ENCODE data around the gene HMGCL. TPM values are rescaled to one million over a fixed set of nuclear protein-coding genes. Genes with fewer than 3 reads are reported as not detected.
A peak's percentile ranks its signal among the peaks of the same experiment; 100 is the strongest.
"Not testable (repeated sequence)": the region's sequence is repeated elsewhere in the genome, so short reads cannot be mapped to it uniquely, and the experiment has no call there.

The HMGCL gene
- total RNA-seq, 1 donor from 2014 or later: 25.3 TPM

DNA sequence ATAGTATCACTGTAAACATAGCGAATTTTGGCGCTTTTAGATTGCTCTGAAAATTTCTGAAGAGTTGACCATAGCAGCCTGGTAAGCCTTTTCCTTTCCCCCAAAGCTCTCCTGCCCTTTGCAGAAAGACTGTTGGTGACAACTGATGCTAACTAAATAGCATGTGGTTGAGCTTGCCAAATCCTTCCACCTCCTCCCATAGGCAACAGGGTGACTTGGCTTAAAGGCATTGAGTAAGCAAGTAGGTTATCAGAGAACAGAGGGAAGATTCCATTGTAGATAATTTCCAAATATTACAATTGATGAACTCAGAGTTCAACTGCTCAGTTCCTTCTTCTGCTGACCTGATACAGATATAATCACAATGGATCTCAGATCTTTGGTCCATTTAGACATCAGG, 19.9 kb upstream of the HMGCL start:
- DNase-seq (ENCODE audit: extremely low spot score in 2 of 2): no peak

DNA sequence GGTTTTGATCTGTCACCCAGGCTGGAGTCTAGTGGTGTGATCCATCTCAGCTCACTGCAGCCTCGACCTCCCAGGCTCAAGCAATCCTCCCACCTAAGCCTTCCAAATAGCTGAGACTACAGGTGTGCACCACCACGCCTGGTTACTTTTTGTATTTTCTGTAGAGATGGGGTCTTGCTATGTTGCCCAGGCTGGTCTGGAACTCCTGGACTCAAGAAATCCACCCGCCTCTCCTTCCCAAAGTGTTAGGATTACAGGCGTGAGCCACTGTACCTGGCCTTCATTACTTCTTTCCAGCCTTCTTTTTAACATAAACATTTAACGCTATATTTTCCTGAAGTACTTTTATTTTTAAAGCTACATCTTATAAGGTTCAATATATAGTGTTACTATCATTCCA, 18.4 kb upstream of the HMGCL start:
- Histone ChIP-seq H3K36me3 (peaks cover 0 to 34% of the 10 kb centered on the region in 2 donors), H3K9me3 (no peaks in the 10 kb centered on the region), H3K4me3 (no peak overlapping the region), H3K4me1 (no peaks in the 10 kb centered on the region), H3K27me3 (no peaks in the 10 kb centered on the region), H3K27ac (no peak overlapping the region)
- DNase-seq (ENCODE audit: extremely low spot score in 2 of 2): no peak
- TF ChIP-seq POLR2A (IDR thresholded peaks at IDR 0.05) (no peak), POLR2AphosphoS5 (IDR thresholded peaks at IDR 0.05; ENCODE audit: insufficient read depth in 1 of 2, low read depth in 1 of 2) (no peak)
- TF ChIP-seq, protein P1, sequence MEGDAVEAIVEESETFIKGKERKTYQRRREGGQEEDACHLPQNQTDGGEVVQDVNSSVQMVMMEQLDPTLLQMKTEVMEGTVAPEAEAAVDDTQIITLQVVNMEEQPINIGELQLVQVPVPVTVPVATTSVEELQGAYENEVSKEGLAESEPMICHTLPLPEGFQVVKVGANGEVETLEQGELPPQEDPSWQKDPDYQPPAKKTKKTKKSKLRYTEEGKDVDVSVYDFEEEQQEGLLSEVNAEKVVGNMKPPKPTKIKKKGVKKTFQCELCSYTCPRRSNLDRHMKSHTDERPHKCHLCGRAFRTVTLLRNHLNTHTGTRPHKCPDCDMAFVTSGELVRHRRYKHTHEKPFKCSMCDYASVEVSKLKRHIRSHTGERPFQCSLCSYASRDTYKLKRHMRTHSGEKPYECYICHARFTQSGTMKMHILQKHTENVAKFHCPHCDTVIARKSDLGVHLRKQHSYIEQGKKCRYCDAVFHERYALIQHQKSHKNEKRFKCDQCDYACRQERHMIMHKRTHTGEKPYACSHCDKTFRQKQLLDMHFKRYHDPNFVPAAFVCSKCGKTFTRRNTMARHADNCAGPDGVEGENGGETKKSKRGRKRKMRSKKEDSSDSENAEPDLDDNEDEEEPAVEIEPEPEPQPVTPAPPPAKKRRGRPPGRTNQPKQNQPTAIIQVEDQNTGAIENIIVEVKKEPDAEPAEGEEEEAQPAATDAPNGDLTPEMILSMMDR (IDR thresholded peaks at IDR 0.05): no peak
- intact Hi-C loops (cut with DNase I): no loop called here

More for the DNA sequence above, 19.9 kb upstream of the HMGCL start:
- no peaks in the 10 kb centered on the region for H3K9me3 ChIP-seq
- no peaks in the 10 kb centered on the region for H3K4me1 ChIP-seq
- H3K27ac ChIP-seq: no peak overlapping the region
- TF ChIP-seq POLR2AphosphoS5 (IDR thresholded peaks at IDR 0.05; ENCODE audit: insufficient read depth in 1 of 2, low read depth in 1 of 2) (no peak), POLR2A (IDR thresholded peaks at IDR 0.05) (no peak)
- TF ChIP-seq, protein P1 (IDR thresholded peaks at IDR 0.05): no peak
- intact Hi-C loops (cut with DNase I): no loop called here
- H3K36me3 ChIP-seq: peaks cover 0 to 37% of the 10 kb centered on the region in 2 donors
- no peak overlapping the region for H3K4me3 ChIP-seq
- no peaks in the 10 kb centered on the region for H3K27me3 ChIP-seq

DNA sequence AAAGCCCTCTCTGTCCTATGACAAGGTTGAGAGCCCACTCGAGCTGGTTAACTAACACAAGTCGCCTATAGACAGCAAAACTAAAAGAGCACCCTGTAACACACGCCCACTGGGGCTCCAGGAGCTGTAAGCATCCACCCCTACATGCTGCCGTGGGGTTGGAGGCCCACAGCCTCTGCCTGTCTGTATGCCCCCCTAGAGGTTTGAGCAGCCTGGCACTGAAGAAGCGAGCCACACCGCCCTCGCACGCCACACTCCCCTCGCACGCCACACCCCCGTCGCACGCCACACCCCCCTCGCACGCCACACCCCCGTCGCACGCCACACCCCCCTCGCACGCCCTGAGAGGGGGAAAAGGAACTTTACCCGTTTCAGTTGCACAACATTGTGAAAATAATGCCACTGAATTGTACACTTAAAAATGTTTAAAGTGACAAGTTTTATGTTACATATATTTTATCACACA, 13.2 kb upstream of the HMGCL start:
- Histone ChIP-seq H3K9me3 (no peaks in the 10 kb centered on the region), H3K4me1 (peaks cover 8% of the 10 kb centered on the region), H3K27me3 (no peaks in the 10 kb centered on the region), H3K27ac (peak overlapping the region; percentile 11), H3K4me3 (peak overlapping the region; percentile 36 to 45), H3K36me3 (no peaks in the 10 kb centered on the region)
- intact Hi-C loops (cut with DNase I): no loop called here
- DNase-seq (ENCODE audit: extremely low spot score in 2 of 2): no peak
- peak in 1 of 2 donors; percentile 37 for TF ChIP-seq POLR2AphosphoS5 (IDR thresholded peaks at IDR 0.05; ENCODE audit: insufficient read depth in 1 of 2, low read depth in 1 of 2)
- TF ChIP-seq, protein P1 (IDR thresholded peaks at IDR 0.05): no peak
- no peak for TF ChIP-seq POLR2A (IDR thresholded peaks at IDR 0.05)

DNA sequence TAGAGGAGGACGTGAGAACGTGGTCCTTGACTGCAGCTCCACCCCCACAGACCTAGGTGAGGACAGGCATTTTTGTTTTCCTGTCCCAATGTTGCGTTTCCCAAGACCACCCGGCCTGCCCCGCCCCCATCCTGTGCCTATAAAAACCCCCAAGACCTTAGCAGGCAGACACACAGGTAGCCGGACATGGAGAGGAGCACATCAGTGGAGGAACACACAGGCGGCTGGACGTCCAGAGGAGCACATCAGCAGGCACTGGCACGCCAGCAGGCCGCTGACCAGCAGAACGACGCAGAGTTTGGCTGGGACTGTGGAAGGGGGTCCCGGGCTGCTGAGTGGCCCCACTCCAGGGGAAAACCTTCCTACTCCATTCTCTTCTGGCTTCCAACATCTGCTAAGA, 12.7 kb upstream of the HMGCL start:
- Histone ChIP-seq H3K4me3 (peak overlapping the region; percentile 36 to 45), H3K9me3 (no peaks in the 10 kb centered on the region), H3K27ac (peak overlapping the region; percentile 11), H3K36me3 (no peaks in the 10 kb centered on the region), H3K27me3 (no peaks in the 10 kb centered on the region), H3K4me1 (peaks cover 8% of the 10 kb centered on the region)
- TF ChIP-seq POLR2AphosphoS5 (IDR thresholded peaks at IDR 0.05; ENCODE audit: insufficient read depth in 1 of 2, low read depth in 1 of 2) (no peak), POLR2A (IDR thresholded peaks at IDR 0.05) (no peak)
- TF ChIP-seq, protein P1 (IDR thresholded peaks at IDR 0.05): no peak
- intact Hi-C loops (cut with DNase I): no loop called here
- no peak for DNase-seq (ENCODE audit: extremely low spot score in 2 of 2)

DNA sequence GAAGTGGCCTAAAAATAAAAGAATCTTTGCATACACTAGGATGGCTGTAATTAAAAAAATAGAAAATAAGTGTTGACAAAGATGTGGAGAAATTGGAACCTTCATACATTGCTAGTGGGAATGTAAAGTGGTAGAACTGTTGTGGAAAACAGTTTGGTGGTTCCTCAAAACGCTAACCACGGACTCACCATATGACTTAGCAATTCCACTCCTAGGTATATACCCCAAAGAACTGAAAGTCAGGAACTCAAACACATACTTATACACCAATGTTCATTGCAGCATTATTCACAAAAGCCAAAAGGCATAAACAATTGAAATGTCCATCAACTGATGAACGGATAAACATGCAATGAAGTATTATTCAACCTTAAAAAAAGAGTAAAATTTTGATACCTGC, 10.8 kb upstream of the HMGCL start:
- no peak overlapping the region for H3K27ac ChIP-seq
- H3K9me3 ChIP-seq: no peaks in the 10 kb centered on the region
- no peak overlapping the region for H3K4me3 ChIP-seq
- no peak for TF ChIP-seq POLR2AphosphoS5 (IDR thresholded peaks at IDR 0.05; ENCODE audit: insufficient read depth in 1 of 2, low read depth in 1 of 2)
- TF ChIP-seq POLR2A (IDR thresholded peaks at IDR 0.05): no peak
- TF ChIP-seq, protein P1 (IDR thresholded peaks at IDR 0.05): no peak
- no peaks in the 10 kb centered on the region for H3K27me3 ChIP-seq
- DNase-seq (ENCODE audit: extremely low spot score in 2 of 2): no peak
- no peaks in the 10 kb centered on the region for H3K36me3 ChIP-seq
- H3K4me1 ChIP-seq: peaks cover 8% of the 10 kb centered on the region
- intact Hi-C loops (cut with DNase I): no loop called here

DNA sequence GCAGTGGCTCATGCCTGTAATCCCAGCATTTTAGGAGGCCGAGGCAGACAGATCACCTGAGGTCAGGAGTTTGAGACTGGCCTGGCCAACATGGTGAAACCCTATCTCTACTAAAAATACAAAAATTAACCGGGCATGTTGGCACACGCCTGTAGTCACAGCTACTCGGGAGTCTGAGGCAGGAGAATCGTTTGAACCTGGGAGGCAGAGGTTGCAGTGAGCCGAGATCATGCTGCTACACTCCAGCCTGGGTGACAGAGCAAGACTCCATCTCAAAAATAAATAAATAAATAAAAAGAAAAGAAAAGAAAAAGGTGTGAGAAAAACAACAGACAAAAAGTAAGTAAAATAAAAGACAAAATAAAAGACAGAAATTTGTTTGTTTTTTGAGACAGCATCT, 8.9 kb upstream of the HMGCL start:
- H3K36me3 ChIP-seq; H3K27ac ChIP-seq; DNase-seq (ENCODE audit: extremely low spot score in 2 of 2); H3K27me3 ChIP-seq; H3K4me3 ChIP-seq; intact Hi-C loops (cut with DNase I); H3K9me3 ChIP-seq; H3K4me1 ChIP-seq: not testable (repeated sequence)
